Glomerular visceral epithelial cell (primary cell): Measurements from ENCODE around the gene EFNA1.

Experiments
- DNase-seq: peaks from one replicate; pipeline ENCODE4 v3.0.0-alpha.2; 2016; ENCODE audit errors: extremely low spot score

Gene EFNA1, protein sequence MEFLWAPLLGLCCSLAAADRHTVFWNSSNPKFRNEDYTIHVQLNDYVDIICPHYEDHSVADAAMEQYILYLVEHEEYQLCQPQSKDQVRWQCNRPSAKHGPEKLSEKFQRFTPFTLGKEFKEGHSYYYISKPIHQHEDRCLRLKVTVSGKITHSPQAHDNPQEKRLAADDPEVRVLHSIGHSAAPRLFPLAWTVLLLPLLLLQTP

DNA sequence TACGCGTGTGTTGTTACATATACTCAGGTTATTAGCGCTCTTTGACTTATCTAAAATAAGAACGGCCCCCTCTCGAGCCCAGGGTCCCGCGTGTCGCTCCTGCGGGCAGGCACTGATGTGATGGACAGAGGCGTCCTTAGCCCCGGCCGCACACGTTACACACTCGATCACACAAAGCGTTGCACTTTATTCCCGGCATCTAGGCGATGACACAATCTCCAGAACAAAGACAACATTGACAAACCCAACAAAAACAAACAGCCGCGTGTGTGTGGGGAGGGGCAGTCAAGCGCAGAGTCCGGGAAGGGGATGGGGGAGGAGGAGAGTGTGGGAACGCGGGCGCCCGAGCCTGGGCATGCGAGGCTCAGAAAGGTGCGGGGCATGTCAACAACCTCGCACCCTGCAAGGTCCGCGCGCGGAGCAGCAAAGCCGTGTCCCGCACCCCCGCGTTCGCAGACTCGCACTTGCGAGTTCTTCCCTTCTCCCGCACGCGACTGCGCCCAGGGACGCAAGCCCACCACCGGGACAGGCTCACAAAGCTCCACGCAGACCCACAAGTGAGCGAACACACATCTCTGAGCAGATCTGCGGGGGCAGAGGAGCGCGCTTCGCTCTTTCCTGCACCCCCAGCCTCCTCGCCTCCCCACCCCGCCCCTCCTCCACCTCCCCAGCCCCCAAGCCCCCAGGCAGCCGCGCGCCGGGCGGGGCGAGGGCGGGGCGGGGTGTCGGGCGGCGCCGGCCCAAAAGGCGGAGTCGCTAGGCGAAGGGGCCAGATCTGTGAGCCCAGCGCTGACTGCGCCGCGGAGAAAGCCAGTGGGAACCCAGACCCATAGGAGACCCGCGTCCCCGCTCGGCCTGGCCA is at the start of gene EFNA1:
Gene EFNA1, plus strand, starts transcription at position 772 of the 862 bp plus-strand sequence. CDS start 102 bp downstream, outside the sequence.
- DNase-seq = peak; percentile 53

DNA sequence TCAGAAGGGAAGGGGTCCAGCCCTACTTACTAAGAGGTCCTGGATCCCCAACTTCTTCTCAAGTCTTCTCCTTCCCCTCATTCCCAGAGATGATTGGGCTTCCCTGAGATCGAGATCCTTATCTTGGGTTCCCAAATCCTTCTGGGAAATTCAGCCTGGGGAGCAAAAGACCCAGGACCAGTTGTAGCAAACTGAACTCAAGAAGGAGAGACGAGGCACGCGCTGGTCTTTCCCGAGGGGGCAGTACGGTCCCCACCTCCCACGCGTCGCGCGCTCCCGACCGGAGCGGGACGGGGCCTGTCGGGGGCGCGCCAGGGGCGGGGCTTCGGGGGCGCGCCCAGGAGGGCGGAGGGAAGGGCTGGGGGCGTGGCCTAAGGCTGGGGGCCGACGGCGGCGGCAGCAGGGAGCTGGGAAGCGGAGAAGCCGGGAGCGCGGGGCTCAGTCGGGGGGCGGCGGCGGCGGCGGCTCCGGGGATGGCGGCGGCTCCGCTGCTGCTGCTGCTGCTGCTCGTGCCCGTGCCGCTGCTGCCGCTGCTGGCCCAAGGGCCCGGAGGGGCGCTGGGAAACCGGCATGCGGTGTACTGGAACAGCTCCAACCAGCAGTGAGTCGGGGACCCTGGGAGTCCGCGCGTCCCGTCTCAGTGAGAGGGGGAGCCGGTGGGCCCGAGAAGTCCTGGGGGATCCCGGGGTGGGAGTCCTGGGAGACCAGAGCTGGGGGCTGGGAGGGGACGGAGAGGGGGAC is 49.0 kb upstream of the EFNA1 start, which contains the start of gene EFNA3:
Gene EFNA3, plus strand, starts transcription at position 369 of the 741 bp plus-strand sequence. Its CDS starts 105 bp downstream, at position 474.
- peak; percentile 63 for DNase-seq

DNA sequence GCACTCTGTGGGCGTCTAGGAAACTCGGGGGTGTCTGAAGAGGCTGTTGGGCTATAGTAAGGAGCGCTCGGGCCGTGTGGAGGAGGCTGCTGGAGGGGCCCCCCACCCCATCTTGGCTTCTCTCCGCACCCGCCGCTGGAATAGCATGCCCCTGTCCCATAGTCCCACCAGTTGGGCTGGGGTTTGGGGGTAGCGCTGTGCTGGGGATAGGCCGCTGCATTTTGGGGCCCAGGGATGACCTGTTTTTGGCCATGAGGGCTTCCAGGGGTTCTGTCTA is 48.5 kb upstream of the EFNA1 start:
- DNase-seq = no peak

DNA sequence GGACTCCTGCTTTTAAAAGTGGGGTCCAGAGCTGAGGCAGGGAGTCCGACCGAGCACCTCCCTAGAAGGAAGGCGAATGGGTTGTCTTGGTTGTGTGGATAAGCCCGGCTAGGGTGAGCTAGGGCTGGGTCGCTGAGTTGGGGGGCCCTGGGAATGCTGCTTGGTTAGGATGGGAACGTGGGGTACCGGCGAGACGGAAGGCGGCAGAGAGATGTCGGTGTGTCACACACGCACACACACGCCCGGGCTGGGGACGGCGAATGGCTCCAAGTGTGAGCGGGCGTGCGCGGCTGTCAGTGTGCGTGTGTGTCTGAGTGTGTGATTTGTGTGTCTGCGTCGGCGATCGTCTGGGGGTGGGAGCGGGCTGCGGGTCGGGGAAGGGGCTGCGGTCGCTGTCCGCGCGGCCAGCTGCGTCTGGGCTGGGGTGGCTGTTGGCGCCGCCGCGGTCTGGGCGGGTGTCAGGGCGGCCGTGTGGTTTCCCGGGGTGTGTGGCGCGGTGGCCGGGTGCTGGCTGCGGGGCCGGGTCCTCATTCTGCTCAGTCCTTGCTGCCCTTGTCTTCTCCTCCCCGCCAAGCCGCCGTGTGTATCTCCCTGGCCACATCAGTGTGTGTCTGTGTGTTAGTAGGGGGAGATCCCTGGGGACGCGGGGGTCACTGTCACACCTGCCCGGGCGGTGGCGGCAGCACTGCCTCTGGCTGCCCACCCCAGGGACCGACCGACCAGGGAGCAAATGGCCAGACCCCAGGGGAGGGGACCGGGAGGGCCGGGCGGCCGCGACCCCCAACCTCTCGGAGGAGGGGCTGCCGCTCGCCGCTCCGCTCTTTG is 48.0 kb upstream of the EFNA1 start:
- DNase-seq = no peak

DNA sequence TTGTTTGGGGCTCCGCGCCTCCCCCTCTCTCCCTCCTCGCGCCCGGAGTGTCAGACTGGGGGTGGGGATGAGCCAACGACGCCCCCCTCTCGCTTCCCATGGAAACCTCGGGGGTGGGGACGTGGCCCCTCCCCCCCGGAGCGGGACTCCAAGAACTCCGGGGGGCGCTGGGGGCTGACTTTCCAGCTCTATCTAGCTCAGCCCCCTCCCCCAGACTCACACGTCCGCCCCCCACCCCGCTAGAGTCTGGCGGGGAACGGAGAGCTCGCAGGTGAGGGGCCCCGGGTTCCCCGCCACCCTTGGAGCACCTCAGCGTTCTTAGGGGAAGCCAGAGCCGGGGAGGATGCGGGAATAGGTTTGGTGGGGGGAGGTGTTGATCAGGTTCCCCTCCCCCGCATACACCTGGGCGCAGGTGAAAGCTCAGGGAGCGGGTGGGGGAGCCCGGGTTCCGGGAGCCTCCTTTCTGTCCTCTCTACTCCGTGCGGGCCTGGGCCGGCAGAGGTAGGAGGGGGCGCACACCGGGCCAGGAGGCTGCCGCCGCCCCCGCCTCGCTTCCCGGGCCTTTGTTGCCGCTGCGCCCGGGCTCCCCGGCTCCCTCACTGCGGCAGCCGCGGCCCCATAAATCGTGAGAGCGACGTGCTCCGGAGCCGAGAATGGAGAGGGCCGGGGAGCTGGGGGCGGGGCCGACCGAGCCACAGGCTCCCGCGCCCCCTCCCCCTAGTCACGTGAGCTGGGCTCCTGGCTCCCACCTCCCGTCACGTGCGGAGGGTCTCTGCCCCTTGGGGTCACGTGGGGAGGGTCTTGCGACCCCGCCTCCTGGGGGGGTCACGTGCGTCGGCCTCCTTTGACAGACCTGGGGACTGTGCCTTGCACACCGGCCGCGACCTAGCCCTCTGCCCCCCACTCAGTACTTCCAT is 47.1 kb upstream of the EFNA1 start:
- no peak for DNase-seq

DNA sequence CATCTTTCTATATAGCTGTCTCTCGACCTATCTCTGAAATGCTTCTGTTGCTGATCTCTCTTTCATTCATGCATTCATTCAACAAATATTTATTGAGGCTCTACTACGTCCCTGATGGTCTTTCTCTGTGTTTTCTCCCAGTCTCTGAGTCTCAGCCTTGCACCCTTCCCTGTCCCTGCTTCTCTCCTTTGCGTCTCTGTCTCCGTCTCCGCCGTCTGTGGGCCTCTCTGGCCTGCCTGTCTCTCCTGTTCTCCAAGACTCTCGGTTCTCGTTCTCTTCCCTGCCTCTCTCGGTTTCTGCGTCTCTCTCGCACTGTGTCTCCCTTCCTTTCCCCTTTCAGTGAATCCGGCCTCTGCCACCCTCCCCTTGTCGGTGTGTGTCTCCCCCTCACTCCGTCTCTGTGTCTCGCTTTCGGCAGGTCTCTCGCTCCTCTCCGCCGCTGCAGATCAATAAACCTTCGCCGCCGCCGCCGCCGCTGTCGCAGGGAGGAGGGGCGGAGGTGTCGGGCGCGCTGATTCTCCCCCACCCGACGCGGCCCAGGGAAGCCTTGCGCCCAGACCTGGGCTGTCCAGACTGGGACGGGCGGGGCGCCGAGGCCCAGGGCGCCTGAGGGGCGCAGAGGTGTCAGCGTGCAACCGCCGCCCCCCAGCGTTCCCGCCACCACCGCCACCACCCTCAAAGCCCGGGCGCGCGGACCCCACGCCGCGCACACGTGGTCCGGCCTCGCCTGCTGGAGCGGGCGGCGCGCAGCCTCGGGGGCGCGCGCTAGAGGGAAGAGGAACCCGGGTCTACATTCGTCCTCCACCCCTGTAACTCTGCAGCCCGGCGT is 46.0 kb upstream of the EFNA1 start:
- DNase-seq = no peak

DNA sequence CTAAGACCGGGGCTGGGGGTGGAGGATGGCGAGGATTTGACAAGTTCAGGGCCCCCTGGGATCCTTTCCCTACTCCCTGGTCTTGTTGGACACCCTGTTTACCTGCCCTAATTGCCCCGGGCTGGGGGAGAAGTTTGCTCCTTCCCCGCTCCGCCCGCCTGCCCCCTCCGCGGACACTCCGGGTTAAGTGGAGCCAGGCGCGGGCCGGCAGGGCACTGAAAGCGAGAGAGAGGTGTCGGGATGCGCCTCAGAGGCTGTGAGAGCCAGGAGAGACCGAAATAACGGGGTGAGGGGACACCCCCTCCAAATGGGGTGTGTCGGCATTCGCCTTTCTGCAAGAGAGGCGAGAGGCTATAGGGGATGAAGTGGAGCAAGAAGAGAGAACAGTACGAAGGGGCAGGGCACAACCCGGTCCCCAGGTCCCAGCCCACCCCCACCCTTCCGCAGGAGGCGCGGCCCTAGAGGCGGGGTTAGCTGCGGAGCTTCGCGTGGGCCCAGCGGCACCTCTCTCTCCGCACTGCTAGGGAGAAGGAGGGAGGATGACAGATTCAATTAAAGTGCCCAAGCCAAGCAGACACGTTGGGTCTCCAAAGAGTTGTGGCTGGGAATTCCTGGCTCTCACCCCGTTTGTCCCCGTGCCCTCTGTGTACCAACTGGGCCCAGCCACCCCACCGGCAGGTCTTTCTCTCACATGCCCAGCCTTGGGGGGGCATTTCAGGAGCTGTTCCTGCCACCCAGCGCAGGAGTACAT is 45.2 kb upstream of the EFNA1 start:
- no peak for DNase-seq

DNA sequence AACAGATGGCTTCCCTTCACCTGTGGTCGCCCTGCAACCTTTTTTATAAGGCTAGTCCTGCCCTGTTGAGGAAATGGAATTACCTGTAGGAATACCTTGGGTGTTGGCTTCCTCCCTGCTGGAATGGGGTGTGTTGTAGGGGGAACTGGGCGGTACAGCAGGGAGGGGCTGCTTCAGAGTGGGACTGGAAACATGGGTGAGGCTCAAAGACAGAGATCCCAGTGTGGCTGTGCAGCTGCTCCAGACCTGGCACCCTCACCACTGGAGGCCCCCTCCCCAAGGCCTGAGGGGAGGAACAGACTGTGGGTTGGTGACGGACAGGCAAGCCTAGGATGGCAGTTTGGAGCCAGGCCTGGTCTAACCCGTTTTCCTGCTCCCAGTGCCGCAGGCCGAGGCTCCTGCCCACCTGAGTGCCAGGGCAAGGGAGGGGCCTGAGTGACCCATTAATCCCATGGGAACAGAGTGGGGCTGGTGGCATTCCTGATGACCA is 44.6 kb upstream of the EFNA1 start:
- DNase-seq = no peak

DNA sequence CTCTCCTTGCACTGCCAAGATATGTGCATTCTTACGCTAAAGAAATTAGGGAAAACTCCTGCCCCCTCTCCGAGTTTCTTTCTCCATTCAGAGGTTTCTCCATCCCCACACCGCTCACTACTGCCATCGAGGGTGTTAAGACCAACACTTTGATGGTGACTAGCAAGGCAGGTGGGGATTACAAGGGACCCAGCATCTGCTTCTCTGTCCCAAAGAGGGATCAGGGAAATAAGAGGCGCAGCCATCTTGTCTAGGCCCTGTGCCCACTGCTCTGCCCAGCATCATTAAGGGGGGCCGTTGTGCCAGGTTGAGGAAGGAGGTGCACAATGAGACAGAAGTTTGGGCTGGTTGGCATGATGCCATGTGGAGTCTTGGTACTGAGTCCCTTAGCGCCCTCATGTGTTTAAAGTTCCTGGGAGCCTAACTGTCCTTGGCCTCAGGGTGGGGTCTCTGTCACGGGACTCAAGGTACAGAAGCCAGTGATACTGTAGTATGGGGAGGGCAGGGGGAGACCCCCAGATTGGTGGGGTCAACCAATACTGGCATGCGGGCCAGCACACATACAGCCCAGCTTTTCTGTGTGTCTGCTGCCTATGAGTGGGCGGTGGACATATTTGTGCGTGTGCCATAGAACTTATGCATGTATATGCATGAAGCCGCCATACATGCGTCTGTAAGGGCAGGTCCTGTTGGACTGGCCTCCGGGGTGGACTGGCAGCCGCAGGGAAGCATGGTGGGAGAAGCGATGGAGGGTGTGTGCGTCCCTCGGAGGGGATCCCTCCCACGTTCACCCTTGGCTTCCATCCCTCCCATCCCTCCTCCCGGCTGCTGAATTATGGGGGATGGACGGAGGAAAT is 43.6 kb upstream of the EFNA1 start:
- DNase-seq = no peak

DNA sequence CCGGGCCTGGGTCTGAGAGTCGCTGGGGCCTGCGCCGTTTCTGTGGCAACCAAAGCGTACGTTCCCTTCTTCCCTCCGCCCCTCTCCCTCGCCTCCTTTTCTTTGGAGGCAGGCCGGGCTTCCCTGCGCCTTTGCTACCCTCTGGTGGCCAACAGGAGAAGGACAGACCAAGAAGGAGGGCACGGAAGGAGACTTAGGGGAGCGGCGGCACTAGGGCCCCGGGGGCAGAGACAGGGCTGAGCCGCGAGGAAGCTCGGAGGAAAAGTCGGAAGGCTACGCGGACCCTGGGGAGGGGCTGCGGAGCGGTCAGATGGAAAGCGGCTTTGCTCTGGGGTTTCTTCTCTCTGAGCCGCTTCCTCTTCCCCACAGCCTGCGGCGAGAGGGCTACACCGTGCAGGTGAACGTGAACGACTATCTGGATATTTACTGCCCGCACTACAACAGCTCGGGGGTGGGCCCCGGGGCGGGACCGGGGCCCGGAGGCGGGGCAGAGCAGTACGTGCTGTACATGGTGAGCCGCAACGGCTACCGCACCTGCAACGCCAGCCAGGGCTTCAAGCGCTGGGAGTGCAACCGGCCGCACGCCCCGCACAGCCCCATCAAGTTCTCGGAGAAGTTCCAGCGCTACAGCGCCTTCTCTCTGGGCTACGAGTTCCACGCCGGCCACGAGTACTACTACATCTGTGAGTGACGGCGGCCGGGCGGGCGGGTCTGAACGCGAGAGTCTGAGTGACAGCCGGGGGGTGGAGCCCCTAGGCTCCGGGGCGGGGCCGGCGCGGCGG is 42.8 kb upstream of the EFNA1 start:
- DNase-seq = peak; percentile 95

DNA sequence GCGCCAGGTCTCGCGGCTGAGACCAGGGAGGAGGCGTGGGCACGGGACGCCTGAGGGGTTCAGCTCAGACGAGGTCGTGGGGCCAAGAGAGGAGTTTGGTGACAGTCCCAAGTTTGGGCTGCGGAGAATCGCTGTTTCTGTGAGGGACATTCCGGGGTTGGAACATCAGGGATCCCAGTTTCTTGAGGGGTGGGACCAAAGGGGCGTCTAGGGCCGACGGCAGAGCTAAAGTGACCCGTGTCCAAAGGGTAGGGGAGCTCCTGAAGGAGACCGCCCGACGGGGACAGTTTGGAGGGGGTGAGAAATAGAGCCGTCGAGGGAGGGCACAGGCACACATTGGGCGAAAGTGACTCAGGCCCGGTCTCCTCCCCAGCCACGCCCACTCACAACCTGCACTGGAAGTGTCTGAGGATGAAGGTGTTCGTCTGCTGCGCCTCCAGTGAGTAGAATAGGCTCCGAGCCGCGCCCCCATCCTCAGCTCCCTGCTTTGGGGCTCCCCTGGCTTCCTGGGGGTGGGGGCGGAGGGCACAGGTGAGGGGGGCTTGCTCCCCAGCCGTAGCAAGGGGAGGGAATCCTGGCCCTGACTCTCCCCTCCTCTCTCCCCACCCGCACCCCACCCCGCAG is 42.1 kb upstream of the EFNA1 start:
- DNase-seq = peak; percentile 56

DNA sequence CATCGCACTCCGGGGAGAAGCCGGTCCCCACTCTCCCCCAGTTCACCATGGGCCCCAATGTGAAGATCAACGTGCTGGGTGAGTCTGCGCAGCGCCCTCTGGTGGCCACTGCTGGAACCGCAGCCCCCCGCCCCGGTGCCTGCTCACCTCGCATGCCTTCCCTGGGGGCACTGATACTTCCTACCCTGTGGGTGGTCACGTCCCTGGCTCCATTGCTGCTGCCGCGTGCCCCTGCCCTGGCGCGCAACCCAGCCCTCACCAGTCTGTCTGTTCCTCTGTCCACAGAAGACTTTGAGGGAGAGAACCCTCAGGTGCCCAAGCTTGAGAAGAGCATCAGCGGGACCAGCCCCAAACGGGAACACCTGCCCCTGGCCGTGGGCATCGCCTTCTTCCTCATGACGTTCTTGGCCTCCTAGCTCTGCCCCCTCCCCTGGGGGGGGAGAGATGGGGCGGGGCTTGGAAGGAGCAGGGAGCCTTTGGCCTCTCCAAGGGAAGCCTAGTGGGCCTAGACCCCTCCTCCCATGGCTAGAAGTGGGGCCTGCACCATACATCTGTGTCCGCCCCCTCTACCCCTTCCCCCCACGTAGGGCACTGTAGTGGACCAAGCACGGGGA is 41.4 kb upstream of the EFNA1 start:
- peak; percentile 71 for DNase-seq

DNA sequence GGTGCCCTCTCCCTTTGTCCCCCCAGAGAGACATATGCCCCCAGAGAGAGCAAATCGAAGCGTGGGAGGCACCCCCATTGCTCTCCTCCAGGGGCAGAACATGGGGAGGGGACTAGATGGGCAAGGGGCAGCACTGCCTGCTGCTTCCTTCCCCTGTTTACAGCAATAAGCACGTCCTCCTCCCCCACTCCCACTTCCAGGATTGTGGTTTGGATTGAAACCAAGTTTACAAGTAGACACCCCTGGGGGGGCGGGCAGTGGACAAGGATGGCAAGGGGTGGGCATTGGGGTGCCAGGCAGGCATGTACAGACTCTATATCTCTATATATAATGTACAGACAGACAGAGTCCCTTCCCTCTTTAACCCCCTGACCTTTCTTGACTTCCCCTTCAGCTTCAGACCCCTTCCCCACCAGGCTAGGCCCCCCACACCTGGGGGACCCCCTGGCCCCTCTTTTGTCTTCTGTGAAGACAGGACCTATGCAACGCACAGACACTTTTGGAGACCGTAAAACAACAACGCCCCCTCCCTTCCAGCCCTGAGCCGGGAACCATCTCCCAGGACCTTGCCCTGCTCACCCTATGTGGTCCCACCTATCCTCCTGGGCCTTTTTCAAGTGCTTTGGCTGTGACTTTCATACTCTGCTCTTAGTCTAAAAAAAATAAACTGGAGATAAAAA is 40.7 kb upstream of the EFNA1 start:
- no peak for DNase-seq

DNA sequence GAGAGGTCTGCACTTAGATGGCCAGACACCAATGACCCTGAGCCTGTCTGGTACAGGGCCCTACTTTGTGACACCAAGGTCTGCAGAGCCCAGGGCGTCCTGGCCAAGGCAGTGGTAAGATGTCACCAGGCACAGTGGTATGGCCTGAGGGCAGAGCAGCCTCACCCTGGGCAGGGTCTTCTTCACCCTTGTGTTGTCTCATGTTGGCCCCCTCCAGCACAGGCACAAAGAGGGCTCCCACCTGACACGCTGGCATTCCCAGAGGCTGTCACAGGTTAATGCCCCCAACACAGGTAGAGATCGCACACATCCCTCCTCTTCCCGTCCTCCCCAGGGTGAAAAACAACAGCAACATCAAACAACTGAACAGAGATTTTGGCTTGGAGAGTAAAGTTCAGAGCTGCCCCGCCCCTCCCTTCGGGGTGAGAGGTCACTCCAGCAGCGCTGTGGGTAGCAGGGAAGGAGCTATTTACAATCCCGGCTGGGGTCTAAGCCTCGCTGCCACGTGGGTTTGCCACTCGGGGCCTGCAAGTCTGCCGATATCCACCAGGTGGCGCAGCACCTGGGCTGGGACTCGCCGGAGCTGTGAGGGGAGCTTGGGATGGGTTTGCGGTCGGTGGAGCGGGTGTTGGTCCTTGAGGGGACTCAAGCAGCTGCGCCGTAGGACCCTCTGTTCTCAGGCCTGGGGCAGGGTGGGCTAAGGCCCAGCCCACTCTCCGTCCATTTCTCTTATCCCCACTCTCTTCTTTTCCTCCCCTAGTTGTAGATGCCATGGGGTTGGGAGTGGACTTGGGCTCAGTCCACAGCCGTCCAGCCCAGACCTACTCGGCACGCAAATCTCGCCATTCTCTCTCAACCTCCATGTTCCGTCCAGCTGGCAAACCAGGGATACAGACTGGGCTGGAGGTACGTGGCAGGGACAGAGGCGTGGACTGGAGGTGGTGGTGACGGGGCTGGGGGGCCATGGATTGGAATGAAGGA is 36.3 kb upstream of the EFNA1 start:
- peak; percentile 73 for DNase-seq
